K562 (cell line): ENCODE measurements around the gene MICAL2. TPM values are rescaled to one million over a fixed set of nuclear protein-coding genes. Genes with fewer than 3 reads are reported as not detected.

Source experiments
- ATAC-seq: fragments of 200-7000 bp; cut with Tn5 transposase; 3 replicates; pipeline ENCODE4 v1.9.1; 2020; ENCODE audit warnings: moderate library complexity
- BruUV-seq: library from RNA; stranded (reverse); fragments of 400-500 nt; replicated peaks from 2 replicates; lab custom pipeline; 2021; lab: Mats Ljungman, UMichigan
- CTCF ChIA-PET: fragments of 300-600 bp; formaldehyde crosslinking; extraction: SDS; loops from one replicate; lab custom pipeline; 2021; ENCODE audit warnings: low intra/inter-chr PET ratio; lab: Yijun Ruan, JAX
- POLR2A ChIA-PET: fragments of 300-600, 350-650 bp; sonication (Branson Sonifier 250); formaldehyde crosslinking; extraction: SDS; loops from one replicate; lab custom pipeline; 2021; ENCODE audit warnings: antibody characterized with exemption, inconsistent platforms; lab: Yijun Ruan, JAX
- DNase-seq, 4 experiments: peaks; one replicate each; pipeline versions ENCODE4 v3.0.0 to v3.0.0-alpha.2; 2011 to 2018; ENCODE audit warnings: low spot score in 3 of 4, mixed read lengths in 3 of 4; ENCODE audit errors: extremely low read depth in 1 of 4
- FAIRE-seq: peaks from 2 replicates; lab custom pipeline; 2011; peaks lifted over from hg19 to GRCh38; lab: Jason Lieb, UNC
- H2AFZ ChIP-seq: 2 replicates; pipeline ENCODE4 v1.6.0; 2011; ENCODE audit warnings: low read depth, low read length, control low read depth, inconsistent platforms
- H3K27ac ChIP-seq: fragments of 200-600 bp; 3 replicates; pipeline ENCODE4 v1.8.0; 2011; ENCODE audit warnings: low read depth, mild to moderate bottlenecking, control low read depth, inconsistent platforms, low read length, moderate library complexity, mixed read lengths; ENCODE audit errors: extremely low read depth
- H3K27me3 ChIP-seq, 2 experiments: fragments of 300-600 bp in 1 of 2; 2 replicates in 1 of 2; 3 replicates in 1 of 2; pipeline versions ENCODE4 v1.6.0 to v1.8.0; 2011; ENCODE audit warnings: inconsistent platforms in 2 of 2, low read length in 2 of 2, mild to moderate bottlenecking in 1 of 2, mixed read lengths in 1 of 2, moderate library complexity in 1 of 2; ENCODE audit not compliant: control insufficient read depth in 2 of 2, insufficient read depth in 2 of 2
- H3K36me3 ChIP-seq: fragments of 300-600 bp; 3 replicates; pipeline ENCODE4 v1.8.0; 2011; ENCODE audit warnings: mild to moderate bottlenecking, low read length, inconsistent platforms; ENCODE audit not compliant: control insufficient read depth, insufficient read depth
- H3K4me1 ChIP-seq, 2 experiments: fragments of 200-600 bp in 1 of 2; replicated peaks in 1 of 2; 2 replicates in 1 of 2; 3 replicates in 1 of 2; pipeline versions ENCODE4 v1.5.1 to v1.8.0; 2011; ENCODE audit warnings: inconsistent platforms in 2 of 2, low read length in 2 of 2, mild to moderate bottlenecking in 1 of 2, mixed read lengths in 1 of 2, moderate library complexity in 1 of 2; ENCODE audit not compliant: control insufficient read depth in 2 of 2, insufficient read depth in 2 of 2
- H3K4me2 ChIP-seq: 2 replicates; pipeline ENCODE4 v1.6.1; 2011; ENCODE audit warnings: low read length, control low read depth, inconsistent platforms, mixed read lengths; ENCODE audit not compliant: insufficient read depth
- H3K4me3 ChIP-seq: fragments of 200-600 bp; sonication (generic), shearing (Covaris generic); 2 replicates; pipeline ENCODE4 v1.5.1; 2016; ENCODE audit warnings: control low read depth, inconsistent platforms
- H3K79me2 ChIP-seq: fragments of 200-600 bp; 3 replicates; pipeline ENCODE4 v1.8.0; 2011; ENCODE audit warnings: low read length, inconsistent platforms; ENCODE audit not compliant: control insufficient read depth, insufficient read depth
- H3K9ac ChIP-seq, 2 experiments: 2 replicates each; pipeline versions ENCODE4 v1.6.0 to v1.6.1; 2011; ENCODE audit warnings: low read depth in 2 of 2, low read length in 2 of 2, control low read depth in 1 of 2, inconsistent platforms in 1 of 2, mild to moderate bottlenecking in 1 of 2, mixed read lengths in 1 of 2; ENCODE audit not compliant: insufficient read depth in 1 of 2
- H3K9me1 ChIP-seq: one replicate; pipeline ENCODE4 v1.6.0; 2011; ENCODE audit warnings: inconsistent platforms, mild to moderate bottlenecking, low read length, moderate library complexity; ENCODE audit not compliant: control insufficient read depth, insufficient read depth
- H3K9me3 ChIP-seq: replicated peaks from 2 replicates; pipeline ENCODE4 v1.5.1; 2011; ENCODE audit warnings: low read depth, low read length, inconsistent platforms; ENCODE audit not compliant: control insufficient read depth, insufficient read depth
- H4K20me1 ChIP-seq: replicated peaks from 2 replicates; pipeline ENCODE4 v1.6.1; 2011; ENCODE audit warnings: low read length, inconsistent platforms, mixed read lengths; ENCODE audit not compliant: control insufficient read depth, insufficient read depth
- CHD2 ChIP-seq: IDR thresholded peaks from 2 replicates; pipeline ENCODE4 v1.6.1; 2011; ENCODE audit warnings: low read depth, low read length
- DIDO1 ChIP-seq: fragments of 450-650 bp; IDR thresholded peaks from 2 replicates; pipeline ENCODE4 v1.6.1; 2016; ENCODE audit warnings: low read depth, missing biosample characterization, missing genetic modification characterization
- KDM2B ChIP-seq: fragments of 250-450 bp; sonication (Bioruptor Pico); IDR thresholded peaks from 2 replicates; pipeline ENCODE4 v1.8.0; 2021; ENCODE audit warnings: mild to moderate bottlenecking, moderate library complexity
- MAFK ChIP-seq: IDR thresholded peaks from 2 replicates; pipeline ENCODE4 v1.6.1; 2011; ENCODE audit warnings: low read length, improper control_type of control experiment
- NR2F6 ChIP-seq: fragments of 450-650 bp; formaldehyde crosslinking; IDR thresholded peaks from 2 replicates; pipeline ENCODE4 v1.4.0; 2020; ENCODE audit warnings: mild to moderate bottlenecking
- ZNF12 ChIP-seq: sonication (generic); formaldehyde crosslinking; IDR thresholded peaks from 2 replicates; pipeline ENCODE4 v1.4.0; 2020; ENCODE audit warnings: mild to moderate bottlenecking, missing genetic modification reagents
- WGBS: fragments of 100-300 bp; shearing (Covaris generic); methylation state at CpG from one replicate; pipeline ENCODE4 v1.1.6; 2016; ENCODE audit warnings: low coverage, mixed read lengths; ENCODE audit not compliant: insufficient coverage; ENCODE audit errors: missing lambda C conversion rate; 5-methylcytosine and 5-hydroxymethylcytosine counted together
- in situ Hi-C: fragments of 300-500 bp; cut with MboI; formaldehyde crosslinking; loops from 4 replicates; pipeline ENCODE4 v1.15.0; 2018; ENCODE audit warnings: inconsistent platforms, mixed read lengths
- intact Hi-C: fragments of 100-400 bp; cut with micrococcal nuclease; formaldehyde crosslinking; loops from 2 replicates; pipeline ENCODE4 v1.14.2; 2022
- polyA plus RNA-seq, 8 experiments: library from polyadenylated mRNA; depleted of rRNA in 4 of 8; stranded (reverse) in 5 of 8; unstranded in 3 of 8; fragments of >200 nt; fragmentation: Nextera tagmentation in 2 of 8; fragmentation: Illumina TruSeq in 1 of 8; extraction: Ambion mirVana in 2 of 8; extraction: Trizol in 1 of 8; gene quantifications; 2 replicates each; pipeline versions ENCODE4 v1.2.1 to v1.2.3, GENCODE V29; 2011 to 2014; ENCODE audit warnings: inconsistent platforms in 1 of 8, missing spikeins in 1 of 8
- total RNA-seq, 7 experiments: library from RNA; depleted of rRNA in 6 of 7; stranded (reverse); fragments of >200 nt in 6 of 7; fragmentation: Illumina TruSeq in 2 of 7; extraction: Trizol in 2 of 7; gene quantifications; 2 replicates each; pipeline versions ENCODE4 v1.2.1 to v1.2.3, GENCODE V29; 2011 to 2021; ENCODE audit warnings: low replicate concordance in 1 of 7
- TF ChIP-seq, protein P1 (sequence below): sonication (generic); IDR thresholded peaks from 2 replicates; pipeline ENCODE4 v1.6.1; 2016
- TF ChIP-seq, protein P2 (sequence below): fragments of 450-650 bp; formaldehyde crosslinking; IDR thresholded peaks from 2 replicates; pipeline ENCODE4 v1.4.0; 2020; ENCODE audit warnings: mild to moderate bottlenecking, mixed read lengths

Gene MICAL2
- total and polyA plus RNA-seq, 9 of the 15 experiments (the other 6 are each of a cell fraction or from before 2014, with no cell fraction given) = 4.7 to 64.2 (median 33.6) TPM

DNA sequence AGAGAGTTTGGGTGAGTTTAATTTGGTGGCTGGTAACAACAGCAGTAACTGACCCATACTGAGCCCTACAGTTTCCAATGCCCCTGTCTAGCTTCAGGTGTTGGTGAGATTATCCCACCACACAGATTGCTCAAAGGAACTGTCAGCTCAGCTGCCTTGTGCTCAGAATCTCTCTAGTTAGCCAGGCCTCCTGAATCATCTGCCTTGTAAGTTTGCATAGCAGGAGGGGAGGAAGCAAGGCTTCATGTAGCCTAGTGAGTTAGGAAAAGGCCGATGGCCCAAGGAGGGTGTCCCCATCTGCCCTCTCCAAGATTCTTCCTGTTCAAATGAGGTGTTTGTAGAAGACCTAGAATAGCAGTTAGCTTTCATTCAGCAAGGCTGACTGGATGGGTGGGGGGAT is 74.3 kb downstream of the MICAL2 start:
- H3K9me1 ChIP-seq = no peaks in the 10 kb centered on the region
- H4K20me1 ChIP-seq = 0 out of 2 replicates have a peak, but pooled peaks cover 4% of the 10 kb centered on the region
- BruUV-seq = no TSS peak
- H3K4me3 ChIP-seq = no peak overlapping the region
- in situ Hi-C loops = no loop called here
- H3K4me2 ChIP-seq = no peak overlapping the region
- no peak for ATAC-seq
- peaks cover 32 to 34% of the 10 kb centered on the region in 2 experiments for H3K4me1 ChIP-seq
- peaks cover 14% of the 10 kb centered on the region; the same call in 2 of the 3 replicates for H3K79me2 ChIP-seq
- H2AFZ ChIP-seq = no peak overlapping the region
- no peaks in the 10 kb centered on the region for H3K9me3 ChIP-seq
- H3K27me3 ChIP-seq = no peaks in the 10 kb centered on the region
- TF ChIP-seq, protein P1, sequence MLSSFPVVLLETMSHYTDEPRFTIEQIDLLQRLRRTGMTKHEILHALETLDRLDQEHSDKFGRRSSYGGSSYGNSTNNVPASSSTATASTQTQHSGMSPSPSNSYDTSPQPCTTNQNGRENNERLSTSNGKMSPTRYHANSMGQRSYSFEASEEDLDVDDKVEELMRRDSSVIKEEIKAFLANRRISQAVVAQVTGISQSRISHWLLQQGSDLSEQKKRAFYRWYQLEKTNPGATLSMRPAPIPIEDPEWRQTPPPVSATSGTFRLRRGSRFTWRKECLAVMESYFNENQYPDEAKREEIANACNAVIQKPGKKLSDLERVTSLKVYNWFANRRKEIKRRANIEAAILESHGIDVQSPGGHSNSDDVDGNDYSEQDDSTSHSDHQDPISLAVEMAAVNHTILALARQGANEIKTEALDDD = 0 out of 2 replicates have a peak, but pooled peaks have one; percentile 12
- no peak for TF ChIP-seq CHD2
- TF ChIP-seq, all 486 proteins: peak for 1
- ChIA-PET CTCF (no interaction called here), POLR2A (interaction anchor here (0.6 to 2.5 kb wide), 9 partner anchors 8 to 80 kb away, joined by 3 to 12 read pairs (median 3); no protein-coding TSS in a partner anchor)
- Histone ChIP-seq H3K27ac (no peak overlapping the region), H3K36me3 (peaks cover 5% of the 10 kb centered on the region), H3K9ac (peak overlapping the region in 1 of 2 experiments; percentile 39; a peak in 1 of 4 replicates)
- no peak for DNase-seq
- intact Hi-C loops = no loop called here
- WGBS = 90% methylated on average over 1 of the region's 1 CpG
- no peak for FAIRE-seq

DNA sequence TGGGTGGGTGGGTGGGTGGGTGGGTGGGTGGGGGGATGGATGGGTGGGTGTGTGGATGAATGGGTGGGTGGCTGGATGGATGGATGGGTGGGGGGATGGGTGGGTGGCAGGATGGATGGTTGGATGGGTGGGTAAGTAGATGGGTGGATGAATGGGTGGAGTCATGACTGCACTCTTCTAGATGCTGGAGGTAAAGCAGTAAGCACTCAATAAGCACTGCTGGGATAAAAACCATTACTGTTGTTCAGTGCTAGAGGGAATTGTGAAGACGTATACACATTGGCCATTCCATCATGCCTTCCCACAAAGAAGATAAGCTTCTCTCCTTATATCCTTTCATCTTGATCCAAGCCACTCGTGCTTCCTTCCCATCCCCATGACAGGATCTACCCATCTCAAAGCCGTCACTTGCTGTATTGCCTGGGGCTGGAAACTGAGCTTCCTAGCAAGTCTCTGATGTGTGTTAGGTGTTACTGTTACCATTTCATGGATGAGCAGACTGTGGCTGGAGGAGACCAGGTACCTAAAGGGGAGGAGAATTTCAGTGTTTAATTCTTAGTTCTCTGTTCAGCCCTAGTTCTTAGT is 74.8 kb downstream of the MICAL2 start:
- DNase-seq (no peak), ATAC-seq (no peak), FAIRE-seq (no peak)
- Histone ChIP-seq H3K9me1 (no peaks in the 10 kb centered on the region), H4K20me1 (0 out of 2 replicates have a peak, but pooled peaks cover 4% of the 10 kb centered on the region), H3K4me2 (no peak overlapping the region), H3K36me3 (peaks cover 5% of the 10 kb centered on the region), H3K4me3 (no peak overlapping the region), H2AFZ (no peak overlapping the region), H3K79me2 (peaks cover 14% of the 10 kb centered on the region; the same call in 2 of the 3 replicates), H3K27me3 (no peaks in the 10 kb centered on the region), H3K4me1 (peaks cover 31 to 32% of the 10 kb centered on the region in 2 experiments), H3K9me3 (no peaks in the 10 kb centered on the region), H3K9ac (0 out of 4 replicates have a peak overlapping the region, but pooled peaks of 1 of the 2 experiments have one; percentile 4), H3K27ac (no peak overlapping the region)
- BruUV-seq = no TSS peak
- TF ChIP-seq, protein P2, sequence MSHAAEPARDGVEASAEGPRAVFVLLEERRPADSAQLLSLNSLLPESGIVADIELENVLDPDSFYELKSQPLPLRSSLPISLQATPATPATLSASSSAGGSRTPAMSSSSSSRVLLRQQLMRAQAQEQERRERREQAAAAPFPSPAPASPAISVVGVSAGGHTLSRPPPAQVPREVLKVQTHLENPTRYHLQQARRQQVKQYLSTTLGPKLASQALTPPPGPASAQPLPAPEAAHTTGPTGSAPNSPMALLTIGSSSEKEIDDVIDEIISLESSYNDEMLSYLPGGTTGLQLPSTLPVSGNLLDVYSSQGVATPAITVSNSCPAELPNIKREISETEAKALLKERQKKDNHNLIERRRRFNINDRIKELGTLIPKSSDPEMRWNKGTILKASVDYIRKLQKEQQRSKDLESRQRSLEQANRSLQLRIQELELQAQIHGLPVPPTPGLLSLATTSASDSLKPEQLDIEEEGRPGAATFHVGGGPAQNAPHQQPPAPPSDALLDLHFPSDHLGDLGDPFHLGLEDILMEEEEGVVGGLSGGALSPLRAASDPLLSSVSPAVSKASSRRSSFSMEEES (CRISPR knock-in tag) = no peak
- TF ChIP-seq NR2F6 = no peak
- no peak for TF ChIP-seq KDM2B
- TF ChIP-seq DIDO1 (tag) = no peak
- TF ChIP-seq ZNF12 = no peak
- no peak for TF ChIP-seq MAFK
- WGBS = 78% methylated on average over 3 of the region's 3 CpGs
- ChIA-PET CTCF (no interaction called here), POLR2A (interaction anchor here (0.6 to 2.5 kb wide), 10 partner anchors 8 to 736 kb away, joined by 3 to 12 read pairs (median 4); no protein-coding TSS in a partner anchor)
- intact Hi-C loops = no loop called here
- in situ Hi-C loops = no loop called here
